ENCODE data around the gene CTU2. TPM values are rescaled to one million over a fixed set of nuclear protein-coding genes. Genes with fewer than 3 reads are reported as not detected.

CTU2 gene
- total RNA-seq, 4 donors from 2014 or later: 9.4 to 9.9 (median 9.5) TPM

DNA sequence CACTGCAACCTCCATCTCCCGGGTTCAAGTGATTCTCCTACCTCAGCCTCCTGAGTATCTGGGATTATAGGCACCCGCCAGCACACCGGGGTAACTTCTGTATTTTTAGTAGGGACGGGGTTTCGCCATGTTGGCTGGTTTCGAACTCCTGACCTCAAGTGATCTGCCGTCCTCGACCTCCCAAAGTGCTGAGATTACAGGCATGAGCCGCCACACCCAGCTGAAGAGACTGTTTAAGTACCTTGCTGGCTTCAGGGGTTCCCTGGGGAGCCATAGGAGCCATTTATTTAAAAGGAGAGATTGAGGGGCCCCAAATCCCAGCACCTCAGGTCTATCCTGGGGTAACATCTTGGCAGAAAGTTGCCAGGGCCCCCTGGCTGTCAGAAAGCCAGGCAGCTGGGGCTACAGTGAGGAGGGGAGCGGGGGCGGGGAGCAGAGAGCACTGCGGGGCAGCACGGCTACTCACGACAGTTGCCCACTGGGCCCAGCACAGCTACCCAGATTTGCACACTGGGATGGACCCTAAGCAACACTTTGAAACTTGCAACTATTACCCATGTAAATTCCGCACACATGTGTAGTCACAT, 21.6 kb upstream of the CTU2 start:
- 70 to 75% methylated on average over 15 of the region's 15 CpGs for WGBS, 2 donors
- no peak for TF ChIP-seq POLR2A (IDR thresholded peaks at IDR 0.05)
- TF ChIP-seq, protein P1, sequence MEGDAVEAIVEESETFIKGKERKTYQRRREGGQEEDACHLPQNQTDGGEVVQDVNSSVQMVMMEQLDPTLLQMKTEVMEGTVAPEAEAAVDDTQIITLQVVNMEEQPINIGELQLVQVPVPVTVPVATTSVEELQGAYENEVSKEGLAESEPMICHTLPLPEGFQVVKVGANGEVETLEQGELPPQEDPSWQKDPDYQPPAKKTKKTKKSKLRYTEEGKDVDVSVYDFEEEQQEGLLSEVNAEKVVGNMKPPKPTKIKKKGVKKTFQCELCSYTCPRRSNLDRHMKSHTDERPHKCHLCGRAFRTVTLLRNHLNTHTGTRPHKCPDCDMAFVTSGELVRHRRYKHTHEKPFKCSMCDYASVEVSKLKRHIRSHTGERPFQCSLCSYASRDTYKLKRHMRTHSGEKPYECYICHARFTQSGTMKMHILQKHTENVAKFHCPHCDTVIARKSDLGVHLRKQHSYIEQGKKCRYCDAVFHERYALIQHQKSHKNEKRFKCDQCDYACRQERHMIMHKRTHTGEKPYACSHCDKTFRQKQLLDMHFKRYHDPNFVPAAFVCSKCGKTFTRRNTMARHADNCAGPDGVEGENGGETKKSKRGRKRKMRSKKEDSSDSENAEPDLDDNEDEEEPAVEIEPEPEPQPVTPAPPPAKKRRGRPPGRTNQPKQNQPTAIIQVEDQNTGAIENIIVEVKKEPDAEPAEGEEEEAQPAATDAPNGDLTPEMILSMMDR (IDR thresholded peaks at IDR 0.05): no peak
- H3K4me3 ChIP-seq (ENCODE audit: low read depth, poor library complexity, severe bottlenecking): no peak overlapping the region
- intact Hi-C loops (cut with DNase I; ENCODE audit: low total_unique reads): no loop called here
- no peak for DNase-seq (ENCODE audit: low spot score in 2 of 2)

DNA sequence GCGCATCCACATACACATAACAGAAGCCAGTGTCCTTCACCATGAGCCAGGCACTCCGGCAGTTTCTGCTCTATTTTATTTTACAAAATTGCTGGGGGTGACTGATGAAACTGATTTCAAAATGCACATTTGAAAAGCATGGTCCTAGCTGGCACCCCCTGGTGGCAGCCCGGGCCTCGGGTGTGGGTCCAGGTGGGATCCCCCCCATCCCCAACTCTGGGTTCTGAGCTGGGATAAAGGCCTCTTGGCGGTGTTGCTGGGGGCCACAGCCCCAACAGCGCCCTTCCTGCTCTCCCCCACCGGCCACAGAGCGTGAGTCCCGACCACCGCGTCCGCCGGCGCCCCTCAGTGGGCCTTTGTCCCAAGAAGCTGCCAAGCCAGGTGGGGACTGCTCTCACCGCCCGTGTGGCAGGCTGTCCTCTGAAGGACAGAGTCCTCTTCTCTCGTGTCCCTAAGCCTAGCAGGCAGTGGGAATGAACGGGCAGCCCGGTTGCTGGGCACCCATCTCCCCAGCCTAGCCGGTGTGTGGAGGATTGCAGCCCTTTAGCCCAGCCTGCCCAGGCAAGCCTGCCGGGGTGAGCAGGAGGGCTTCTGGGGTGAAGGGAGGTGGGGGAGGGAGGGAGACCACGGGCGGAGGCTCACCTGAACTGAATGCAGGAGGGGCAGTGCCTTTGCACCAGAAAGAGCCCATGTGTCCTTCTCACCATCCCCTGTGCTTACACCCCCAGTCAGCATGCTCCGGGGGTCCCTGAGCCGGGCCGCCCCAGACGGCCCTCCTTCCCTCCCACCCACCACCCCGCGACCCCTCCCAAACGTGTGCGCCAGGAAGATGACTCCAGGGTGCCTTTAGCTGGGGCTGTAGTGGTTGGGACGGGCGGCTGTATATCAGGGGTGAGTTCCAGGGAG, 20.9 kb upstream of the CTU2 start:
- TF ChIP-seq, protein P1 (IDR thresholded peaks at IDR 0.05): no peak
- TF ChIP-seq POLR2A (IDR thresholded peaks at IDR 0.05): no peak
- intact Hi-C loops (cut with DNase I; ENCODE audit: low total_unique reads): no loop called here
- WGBS, 2 donors: 4 to 6% methylated on average over 16 to 33 of the region's 33 CpGs
- DNase-seq (ENCODE audit: low spot score in 2 of 2): peak in 1 of 2 donors; percentile 85
- H3K4me3 ChIP-seq (ENCODE audit: low read depth, poor library complexity, severe bottlenecking): peak overlapping the region; percentile 31

DNA sequence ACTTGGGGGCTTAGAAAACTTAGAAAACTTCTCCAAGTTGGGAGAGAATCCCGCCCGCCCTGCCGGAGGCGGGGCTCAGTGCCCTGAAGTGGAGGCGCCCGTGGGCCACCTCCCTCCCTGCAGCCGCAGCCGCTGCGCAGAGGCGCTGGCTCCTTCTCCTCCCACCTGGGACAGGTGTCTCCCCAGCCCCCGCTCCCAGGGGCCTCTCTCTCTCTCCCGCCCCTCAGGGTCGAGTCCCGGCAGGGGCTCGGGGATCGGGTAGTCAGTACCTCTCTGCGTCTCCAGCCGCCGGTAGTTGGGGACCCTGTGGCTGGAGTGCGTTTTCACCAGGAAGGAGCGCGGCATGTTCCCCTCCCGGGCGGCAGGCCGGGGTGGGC, 20.3 kb upstream of the CTU2 start:
- TF ChIP-seq, protein P1 (IDR thresholded peaks at IDR 0.05): no peak
- no peak for TF ChIP-seq POLR2A (IDR thresholded peaks at IDR 0.05)
- DNase-seq (ENCODE audit: low spot score in 2 of 2): no peak
- whole genome bisulfite sequencing, 2 donors: 2% methylated on average over 19 to 24 of the region's 25 CpGs
- intact Hi-C loops (cut with DNase I; ENCODE audit: low total_unique reads): no loop called here
- H3K4me3 ChIP-seq (ENCODE audit: low read depth, poor library complexity, severe bottlenecking): peak overlapping the region; percentile 31

DNA sequence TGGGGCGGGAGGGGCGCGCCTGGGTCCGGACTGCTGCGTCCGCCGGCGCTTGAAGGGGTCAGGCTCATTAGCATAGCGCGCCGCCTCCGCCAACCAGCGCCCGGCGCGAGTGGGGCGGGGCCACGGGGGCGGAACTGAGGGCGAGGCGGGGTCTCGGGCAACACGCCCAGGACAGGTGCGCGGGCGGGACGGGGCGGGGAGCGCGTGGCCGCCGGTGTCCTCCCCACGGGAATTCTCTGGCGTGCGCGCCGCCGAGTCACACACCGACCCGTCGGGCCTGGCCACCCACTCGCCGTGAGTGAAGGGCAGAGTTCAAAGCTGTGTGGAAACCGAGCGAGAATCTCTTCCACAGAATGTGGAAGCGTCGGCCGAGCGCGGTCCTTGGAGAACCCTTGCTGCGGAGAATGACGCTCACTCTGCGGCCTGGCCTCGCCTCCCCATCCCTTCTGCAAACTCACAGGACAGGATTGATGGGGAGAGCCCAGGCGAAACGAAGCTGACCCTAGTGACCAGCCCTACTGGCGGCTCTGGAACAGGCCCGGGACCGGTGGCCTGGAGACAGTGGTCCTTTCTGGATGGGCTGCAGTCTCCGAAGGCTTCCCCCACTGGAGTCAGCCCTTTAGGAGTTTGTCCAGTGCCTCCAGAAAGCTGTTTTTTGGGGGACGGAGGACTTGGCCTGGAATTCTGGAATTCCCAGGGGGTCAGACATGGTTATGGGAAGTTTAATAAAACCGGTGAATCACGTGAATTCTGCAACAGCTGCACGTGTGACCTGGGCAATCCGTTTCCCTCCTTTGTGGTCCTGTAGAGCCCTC, 19.7 kb upstream of the CTU2 start, which contains the start of gene SNAI3:
SNAI3 (minus strand) TSS at position 69 of the 815 bp plus-strand sequence. CDS start 101 bp downstream, outside the sequence.
- 8 to 17% methylated on average over 19 to 34 of the region's 65 CpGs for WGBS, 2 donors
- peak; percentile 70 to 96 for DNase-seq (ENCODE audit: low spot score in 2 of 2)
- peak within 1 kb of the TSS; percentile 31 for H3K4me3 ChIP-seq (ENCODE audit: low read depth, poor library complexity, severe bottlenecking)
- intact Hi-C loops (cut with DNase I; ENCODE audit: low total_unique reads): no loop called here
- no peak for TF ChIP-seq POLR2A (IDR thresholded peaks at IDR 0.05)
- TF ChIP-seq, protein P1 (IDR thresholded peaks at IDR 0.05): no peak

DNA sequence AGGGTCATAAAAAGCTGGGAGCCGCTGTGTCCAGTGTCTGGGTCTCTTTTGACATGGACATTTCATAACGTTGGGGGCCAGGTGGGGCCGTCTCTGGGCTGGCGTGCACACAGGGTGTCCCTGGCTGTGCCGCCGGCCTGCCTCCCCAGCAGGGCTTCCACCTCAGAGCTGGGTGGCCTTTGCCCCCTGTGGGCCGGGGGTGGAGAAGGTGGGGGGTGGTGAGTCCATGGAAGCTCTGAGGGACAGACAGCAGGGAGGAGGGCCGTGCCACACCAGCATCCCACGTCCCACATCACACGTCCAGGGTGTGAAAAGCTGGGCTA, 19.1 kb upstream of the CTU2 start:
- WGBS, 2 donors: 47 to 57% methylated on average over 10 of the region's 10 CpGs
- intact Hi-C loops (cut with DNase I; ENCODE audit: low total_unique reads): no loop called here
- DNase-seq (ENCODE audit: low spot score in 2 of 2): no peak
- TF ChIP-seq, protein P1 (IDR thresholded peaks at IDR 0.05): no peak
- TF ChIP-seq POLR2A (IDR thresholded peaks at IDR 0.05): no peak
- no peak overlapping the region for H3K4me3 ChIP-seq (ENCODE audit: low read depth, poor library complexity, severe bottlenecking)
